Transverse colon (tissue), 4 donors: ENCODE data around the gene LAMTOR3.

Experiments
- EP300 ChIP-seq: sonication (generic); formaldehyde crosslinking; IDR thresholded peaks from one replicate; pipeline ENCODE4 v1.6.1; 2017; ENCODE audit warnings: antibody characterized with exemption, low read depth
- POLR2AphosphoS5 ChIP-seq, 3 donors: sonication (generic); formaldehyde crosslinking; IDR thresholded peaks; one replicate each; pipeline ENCODE4 v1.6.1; 2016; ENCODE audit warnings: antibody characterized with exemption in 3 of 3
- TF ChIP-seq, protein P1 (sequence below), 5 experiments: fragments of 200-600 bp in 3 of 5; fragments of 450-650 bp in 2 of 5; sonication (generic) in 3 of 5; IDR thresholded peaks; 1 replicate in 2 of 5; 2 replicates in 3 of 5; pipeline ENCODE4 v1.5.1; 2016 to 2017; ENCODE audit warnings: antibody characterized with exemption in 5 of 5, inconsistent platforms in 3 of 5, mild to moderate bottlenecking in 2 of 5, moderate library complexity in 1 of 5

DNA sequence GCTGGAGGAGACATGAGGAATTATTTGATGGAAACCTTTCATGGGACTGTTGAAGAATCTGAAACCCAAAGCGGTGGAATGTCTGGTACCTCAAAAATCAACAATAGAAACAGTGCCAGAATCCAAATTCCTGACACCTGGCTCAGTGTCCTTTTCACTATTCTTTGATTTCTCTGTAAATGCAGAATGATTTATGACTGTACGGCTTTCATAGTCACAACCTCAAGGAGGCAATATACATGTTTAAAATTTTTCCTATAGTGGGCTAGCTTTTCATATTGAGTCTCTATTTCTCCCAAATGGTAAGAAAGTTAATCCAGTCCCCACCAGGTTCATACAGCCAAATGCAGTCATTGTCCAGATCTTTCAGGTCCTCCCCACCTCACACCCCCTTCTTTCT lies 58.3 kb downstream of the LAMTOR3 start:
- TF ChIP-seq, protein P1, sequence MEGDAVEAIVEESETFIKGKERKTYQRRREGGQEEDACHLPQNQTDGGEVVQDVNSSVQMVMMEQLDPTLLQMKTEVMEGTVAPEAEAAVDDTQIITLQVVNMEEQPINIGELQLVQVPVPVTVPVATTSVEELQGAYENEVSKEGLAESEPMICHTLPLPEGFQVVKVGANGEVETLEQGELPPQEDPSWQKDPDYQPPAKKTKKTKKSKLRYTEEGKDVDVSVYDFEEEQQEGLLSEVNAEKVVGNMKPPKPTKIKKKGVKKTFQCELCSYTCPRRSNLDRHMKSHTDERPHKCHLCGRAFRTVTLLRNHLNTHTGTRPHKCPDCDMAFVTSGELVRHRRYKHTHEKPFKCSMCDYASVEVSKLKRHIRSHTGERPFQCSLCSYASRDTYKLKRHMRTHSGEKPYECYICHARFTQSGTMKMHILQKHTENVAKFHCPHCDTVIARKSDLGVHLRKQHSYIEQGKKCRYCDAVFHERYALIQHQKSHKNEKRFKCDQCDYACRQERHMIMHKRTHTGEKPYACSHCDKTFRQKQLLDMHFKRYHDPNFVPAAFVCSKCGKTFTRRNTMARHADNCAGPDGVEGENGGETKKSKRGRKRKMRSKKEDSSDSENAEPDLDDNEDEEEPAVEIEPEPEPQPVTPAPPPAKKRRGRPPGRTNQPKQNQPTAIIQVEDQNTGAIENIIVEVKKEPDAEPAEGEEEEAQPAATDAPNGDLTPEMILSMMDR (IDR thresholded peaks at IDR 0.05), result no peak
- TF ChIP-seq POLR2AphosphoS5 (IDR thresholded peaks at IDR 0.05) (no peak), EP300 (no peak)
